H1 (cell line): ENCODE data around the gene RABEP2. TPM values are rescaled to one million over a fixed set of nuclear protein-coding genes. Genes with fewer than 3 reads are reported as not detected.

Experiments used
- polyA plus RNA-seq, 7 experiments: library from polyadenylated mRNA; depleted of rRNA in 3 of 7; stranded (reverse) in 5 of 7; unstranded in 2 of 7; fragments of >200 nt in 5 of 7; fragments of 200-250 nt in 2 of 7; gene quantifications; 1 replicate in 5 of 7; 2 replicates in 1 of 7; 4 replicates in 1 of 7; pipeline versions ENCODE4 v1.2.1 to v1.2.3, GENCODE V29; 2011 to 2013; ENCODE audit warnings: missing spikeins in 2 of 7, mixed read lengths in 2 of 7
- total RNA-seq: library from RNA; stranded (reverse); fragmentation: NEBNext Ultra II Directional; extraction: Animal tissue kit (Norgen Biotek cat#: 25700); gene quantifications from 2 replicates; pipeline ENCODE4 v1.2.1, GENCODE V29; 2021
- TF ChIP-seq, protein P1 (sequence below): fragments of 300-600 bp; sonication (generic); IDR thresholded peaks from 2 replicates; pipeline ENCODE4 v1.7.1; 2012; ENCODE audit warnings: low read length, moderate library complexity, mild to moderate bottlenecking, inconsistent platforms; ENCODE audit not compliant: insufficient replicate concordance

Gene RABEP2
- total and polyA plus RNA-seq, 2 of the 8 experiments (the other 6 are each of a cell fraction or from before 2014, with no cell fraction given): 10.4 to 14.9 TPM

DNA sequence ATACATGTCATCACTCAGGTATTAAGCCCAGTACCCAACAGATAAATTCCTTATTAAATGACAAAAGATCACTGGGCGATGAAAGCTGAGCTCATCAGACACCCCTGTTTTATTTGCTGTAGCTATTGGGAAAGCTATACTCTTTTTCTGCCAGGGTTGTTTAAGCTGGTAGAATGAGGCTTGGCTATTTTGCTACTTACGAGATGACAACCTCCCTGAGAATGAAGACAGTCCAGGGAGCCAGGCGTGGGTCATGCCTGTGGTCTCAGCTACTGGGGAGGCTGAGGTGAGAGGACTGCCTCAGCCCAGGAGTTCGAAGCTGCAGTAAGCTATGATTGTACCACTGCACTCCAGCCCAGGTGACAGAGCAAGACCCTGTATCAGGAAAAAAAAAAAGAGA lies 65.7 kb downstream of the RABEP2 start (continued):
- TF ChIP-seq, protein P1, sequence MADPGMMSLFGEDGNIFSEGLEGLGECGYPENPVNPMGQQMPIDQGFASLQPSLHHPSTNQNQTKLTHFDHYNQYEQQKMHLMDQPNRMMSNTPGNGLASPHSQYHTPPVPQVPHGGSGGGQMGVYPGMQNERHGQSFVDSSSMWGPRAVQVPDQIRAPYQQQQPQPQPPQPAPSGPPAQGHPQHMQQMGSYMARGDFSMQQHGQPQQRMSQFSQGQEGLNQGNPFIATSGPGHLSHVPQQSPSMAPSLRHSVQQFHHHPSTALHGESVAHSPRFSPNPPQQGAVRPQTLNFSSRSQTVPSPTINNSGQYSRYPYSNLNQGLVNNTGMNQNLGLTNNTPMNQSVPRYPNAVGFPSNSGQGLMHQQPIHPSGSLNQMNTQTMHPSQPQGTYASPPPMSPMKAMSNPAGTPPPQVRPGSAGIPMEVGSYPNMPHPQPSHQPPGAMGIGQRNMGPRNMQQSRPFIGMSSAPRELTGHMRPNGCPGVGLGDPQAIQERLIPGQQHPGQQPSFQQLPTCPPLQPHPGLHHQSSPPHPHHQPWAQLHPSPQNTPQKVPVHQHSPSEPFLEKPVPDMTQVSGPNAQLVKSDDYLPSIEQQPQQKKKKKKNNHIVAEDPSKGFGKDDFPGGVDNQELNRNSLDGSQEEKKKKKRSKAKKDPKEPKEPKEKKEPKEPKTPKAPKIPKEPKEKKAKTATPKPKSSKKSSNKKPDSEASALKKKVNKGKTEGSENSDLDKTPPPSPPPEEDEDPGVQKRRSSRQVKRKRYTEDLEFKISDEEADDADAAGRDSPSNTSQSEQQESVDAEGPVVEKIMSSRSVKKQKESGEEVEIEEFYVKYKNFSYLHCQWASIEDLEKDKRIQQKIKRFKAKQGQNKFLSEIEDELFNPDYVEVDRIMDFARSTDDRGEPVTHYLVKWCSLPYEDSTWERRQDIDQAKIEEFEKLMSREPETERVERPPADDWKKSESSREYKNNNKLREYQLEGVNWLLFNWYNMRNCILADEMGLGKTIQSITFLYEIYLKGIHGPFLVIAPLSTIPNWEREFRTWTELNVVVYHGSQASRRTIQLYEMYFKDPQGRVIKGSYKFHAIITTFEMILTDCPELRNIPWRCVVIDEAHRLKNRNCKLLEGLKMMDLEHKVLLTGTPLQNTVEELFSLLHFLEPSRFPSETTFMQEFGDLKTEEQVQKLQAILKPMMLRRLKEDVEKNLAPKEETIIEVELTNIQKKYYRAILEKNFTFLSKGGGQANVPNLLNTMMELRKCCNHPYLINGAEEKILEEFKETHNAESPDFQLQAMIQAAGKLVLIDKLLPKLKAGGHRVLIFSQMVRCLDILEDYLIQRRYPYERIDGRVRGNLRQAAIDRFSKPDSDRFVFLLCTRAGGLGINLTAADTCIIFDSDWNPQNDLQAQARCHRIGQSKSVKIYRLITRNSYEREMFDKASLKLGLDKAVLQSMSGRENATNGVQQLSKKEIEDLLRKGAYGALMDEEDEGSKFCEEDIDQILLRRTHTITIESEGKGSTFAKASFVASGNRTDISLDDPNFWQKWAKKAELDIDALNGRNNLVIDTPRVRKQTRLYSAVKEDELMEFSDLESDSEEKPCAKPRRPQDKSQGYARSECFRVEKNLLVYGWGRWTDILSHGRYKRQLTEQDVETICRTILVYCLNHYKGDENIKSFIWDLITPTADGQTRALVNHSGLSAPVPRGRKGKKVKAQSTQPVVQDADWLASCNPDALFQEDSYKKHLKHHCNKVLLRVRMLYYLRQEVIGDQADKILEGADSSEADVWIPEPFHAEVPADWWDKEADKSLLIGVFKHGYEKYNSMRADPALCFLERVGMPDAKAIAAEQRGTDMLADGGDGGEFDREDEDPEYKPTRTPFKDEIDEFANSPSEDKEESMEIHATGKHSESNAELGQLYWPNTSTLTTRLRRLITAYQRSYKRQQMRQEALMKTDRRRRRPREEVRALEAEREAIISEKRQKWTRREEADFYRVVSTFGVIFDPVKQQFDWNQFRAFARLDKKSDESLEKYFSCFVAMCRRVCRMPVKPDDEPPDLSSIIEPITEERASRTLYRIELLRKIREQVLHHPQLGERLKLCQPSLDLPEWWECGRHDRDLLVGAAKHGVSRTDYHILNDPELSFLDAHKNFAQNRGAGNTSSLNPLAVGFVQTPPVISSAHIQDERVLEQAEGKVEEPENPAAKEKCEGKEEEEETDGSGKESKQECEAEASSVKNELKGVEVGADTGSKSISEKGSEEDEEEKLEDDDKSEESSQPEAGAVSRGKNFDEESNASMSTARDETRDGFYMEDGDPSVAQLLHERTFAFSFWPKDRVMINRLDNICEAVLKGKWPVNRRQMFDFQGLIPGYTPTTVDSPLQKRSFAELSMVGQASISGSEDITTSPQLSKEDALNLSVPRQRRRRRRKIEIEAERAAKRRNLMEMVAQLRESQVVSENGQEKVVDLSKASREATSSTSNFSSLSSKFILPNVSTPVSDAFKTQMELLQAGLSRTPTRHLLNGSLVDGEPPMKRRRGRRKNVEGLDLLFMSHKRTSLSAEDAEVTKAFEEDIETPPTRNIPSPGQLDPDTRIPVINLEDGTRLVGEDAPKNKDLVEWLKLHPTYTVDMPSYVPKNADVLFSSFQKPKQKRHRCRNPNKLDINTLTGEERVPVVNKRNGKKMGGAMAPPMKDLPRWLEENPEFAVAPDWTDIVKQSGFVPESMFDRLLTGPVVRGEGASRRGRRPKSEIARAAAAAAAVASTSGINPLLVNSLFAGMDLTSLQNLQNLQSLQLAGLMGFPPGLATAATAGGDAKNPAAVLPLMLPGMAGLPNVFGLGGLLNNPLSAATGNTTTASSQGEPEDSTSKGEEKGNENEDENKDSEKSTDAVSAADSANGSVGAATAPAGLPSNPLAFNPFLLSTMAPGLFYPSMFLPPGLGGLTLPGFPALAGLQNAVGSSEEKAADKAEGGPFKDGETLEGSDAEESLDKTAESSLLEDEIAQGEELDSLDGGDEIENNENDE: no peak
